Suppressor macrophage treated with lipopolysaccharide for 4 hours (primary cell): ENCODE measurements around the gene ATXN7L3B.

ENCODE experiments used
- DNase-seq: peaks from one replicate; pipeline ENCODE4 v3.0.0-alpha.2; 2020

The ATXN7L3B gene

GRCh38 chr12:74552201-74552600 lies 14.6 kb downstream of the ATXN7L3B start:
- no peak for DNase-seq

GRCh38 chr12:74559728-74560127 lies 22.1 kb downstream of the ATXN7L3B start:
- no peak for DNase-seq

GRCh38 chr12:74563927-74564326 lies 26.3 kb downstream of the ATXN7L3B start:
- peak; percentile 19 for DNase-seq

DNA sequence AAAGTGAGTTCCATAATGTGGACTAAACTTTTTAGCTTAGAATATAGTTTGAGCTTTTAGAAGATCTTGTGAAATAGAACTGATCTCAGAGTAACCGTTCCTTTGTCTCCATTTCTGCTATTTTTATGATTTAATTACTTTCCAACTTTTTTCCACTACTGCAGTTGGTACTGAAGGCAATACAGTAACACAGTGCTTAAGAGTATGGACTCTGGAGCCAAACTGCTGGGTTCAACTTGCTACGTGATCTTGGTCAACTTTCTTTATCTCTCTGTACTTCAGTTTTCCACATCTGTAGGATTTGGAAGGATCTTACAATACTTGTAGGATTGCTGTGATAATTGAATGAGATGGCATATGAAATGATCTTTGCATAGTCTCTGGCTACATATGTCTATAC lies 40.9 kb downstream of the ATXN7L3B start:
- DNase-seq = no peak

DNA sequence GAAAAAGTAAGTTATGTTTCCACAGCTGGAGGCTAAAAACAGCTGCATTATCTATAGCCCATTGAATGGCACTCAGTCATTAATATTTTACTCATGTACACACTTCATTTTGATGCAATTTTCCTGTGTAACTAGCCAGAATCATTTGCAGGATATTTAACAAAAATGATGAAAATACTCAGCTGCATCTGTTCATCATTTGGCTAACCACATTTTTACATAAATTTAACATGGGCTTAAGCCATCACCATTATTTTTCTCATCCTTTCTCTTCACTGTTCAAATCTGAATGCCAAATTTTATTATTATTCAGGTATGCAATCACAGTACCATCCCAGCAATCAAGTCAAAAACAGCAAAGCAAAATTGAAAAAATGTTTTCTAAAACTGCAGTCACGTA lies 41.8 kb downstream of the ATXN7L3B start:
- no peak for DNase-seq

DNA sequence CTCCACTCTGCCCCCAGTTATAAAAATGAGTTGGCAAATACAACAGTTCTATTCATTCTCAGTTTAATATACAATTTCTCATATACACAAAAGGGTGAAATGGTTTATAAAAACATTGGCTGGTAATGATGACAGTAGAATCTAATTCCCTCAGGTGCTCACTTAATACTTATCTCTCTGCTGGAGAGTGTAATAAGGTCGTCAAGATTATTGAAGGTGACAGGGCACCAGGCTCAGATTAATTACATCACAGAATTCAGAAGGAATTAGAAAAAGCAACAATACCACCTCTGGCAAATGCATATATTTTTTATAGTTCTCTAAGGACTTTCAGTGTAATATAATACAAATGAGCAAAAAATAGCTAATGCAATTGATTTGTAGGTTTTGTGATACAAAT lies 42.3 kb downstream of the ATXN7L3B start:
- DNase-seq = no peak

- no peak for DNase-seq
Measured at GRCh38 chr12:74581439-74581838, 43.8 kb downstream of the ATXN7L3B start.

DNA sequence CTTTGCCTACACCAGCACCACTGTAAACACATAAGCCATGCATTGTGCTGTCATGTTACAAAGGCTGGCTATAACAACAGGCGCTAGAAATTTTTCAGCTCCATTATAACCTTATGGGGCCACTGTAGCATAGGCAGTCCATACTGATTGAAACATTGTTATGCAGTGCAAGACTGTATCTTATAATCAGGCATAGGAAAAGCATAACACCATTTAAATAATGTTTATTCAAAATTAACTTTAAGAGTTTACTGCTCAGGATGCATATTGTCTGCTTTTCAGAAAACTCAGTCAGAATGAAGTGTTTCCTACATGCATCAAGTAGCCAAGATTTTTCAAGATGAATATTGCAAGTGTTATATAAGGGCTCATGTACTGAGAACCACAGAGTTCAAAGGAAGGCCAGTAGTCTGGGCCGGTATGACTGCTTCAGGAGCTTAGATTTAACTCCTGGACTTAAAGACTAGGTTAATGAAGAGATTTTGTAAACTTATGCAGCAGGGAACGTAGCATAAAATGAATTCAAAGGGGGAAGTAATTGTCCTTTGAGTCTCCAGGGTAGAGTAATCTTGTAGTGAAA lies 46.9 kb downstream of the ATXN7L3B start:
- DNase-seq = no peak

DNA sequence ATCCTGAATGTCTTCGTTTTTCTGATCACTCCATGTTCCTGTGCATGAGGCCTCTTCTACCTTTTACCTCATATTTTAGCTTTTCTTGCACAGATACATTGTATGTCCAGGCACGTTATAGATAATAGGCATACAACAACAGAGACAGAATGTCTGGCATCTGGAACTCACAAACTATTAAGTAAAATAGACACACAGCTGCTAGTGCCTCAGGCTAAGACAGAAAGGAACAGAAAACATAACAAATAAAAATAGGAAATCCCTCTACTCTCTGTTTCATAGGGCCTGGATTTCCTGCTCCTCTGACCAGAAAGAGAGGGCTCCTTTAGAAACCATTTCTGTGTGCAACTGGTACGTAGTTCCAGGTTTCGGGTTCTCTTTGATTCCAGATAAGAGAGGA lies 48.6 kb downstream of the ATXN7L3B start:
- DNase-seq = no peak
